ENCODE measurements around the gene LMAN1L.

DNA sequence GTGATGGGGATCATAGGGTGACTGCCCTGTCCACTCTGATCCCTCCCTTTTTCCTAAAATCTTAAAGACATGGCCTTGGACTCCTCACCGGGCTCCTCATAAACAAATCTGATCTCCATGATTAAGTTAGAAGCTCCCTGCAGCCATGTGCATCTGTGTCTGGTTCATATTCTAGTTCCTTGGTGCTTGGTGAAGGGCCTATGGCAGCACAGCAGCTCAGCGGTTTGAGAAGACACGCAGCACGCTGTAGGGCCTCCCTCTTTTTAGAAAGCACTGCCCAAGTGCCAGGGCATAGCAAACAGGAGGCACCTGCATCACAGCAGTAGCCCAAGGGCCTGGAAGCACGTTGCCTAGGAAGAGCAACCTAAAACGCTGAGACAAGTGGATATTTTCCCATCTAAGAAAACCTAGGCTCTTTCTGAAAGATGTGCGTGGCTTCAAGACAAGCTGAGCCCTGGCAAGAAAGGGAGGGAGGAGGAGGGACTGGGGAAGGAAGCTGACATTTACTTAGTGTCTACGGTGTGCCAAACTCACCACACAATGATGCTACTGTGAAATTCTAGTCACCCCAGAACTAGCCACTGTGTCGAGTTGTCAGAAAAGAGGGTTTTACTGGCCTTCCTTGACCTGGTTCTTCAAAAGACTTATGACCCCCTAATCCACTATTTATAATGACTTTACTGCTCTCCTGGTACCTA is 45.2 kb downstream of the LMAN1L start:
- TF ChIP-seq POLR2A (IDR thresholded peaks at IDR 0.05) (no peak), POLR2AphosphoS5 (IDR thresholded peaks at IDR 0.05) (no peak)
- TF ChIP-seq, protein P1, sequence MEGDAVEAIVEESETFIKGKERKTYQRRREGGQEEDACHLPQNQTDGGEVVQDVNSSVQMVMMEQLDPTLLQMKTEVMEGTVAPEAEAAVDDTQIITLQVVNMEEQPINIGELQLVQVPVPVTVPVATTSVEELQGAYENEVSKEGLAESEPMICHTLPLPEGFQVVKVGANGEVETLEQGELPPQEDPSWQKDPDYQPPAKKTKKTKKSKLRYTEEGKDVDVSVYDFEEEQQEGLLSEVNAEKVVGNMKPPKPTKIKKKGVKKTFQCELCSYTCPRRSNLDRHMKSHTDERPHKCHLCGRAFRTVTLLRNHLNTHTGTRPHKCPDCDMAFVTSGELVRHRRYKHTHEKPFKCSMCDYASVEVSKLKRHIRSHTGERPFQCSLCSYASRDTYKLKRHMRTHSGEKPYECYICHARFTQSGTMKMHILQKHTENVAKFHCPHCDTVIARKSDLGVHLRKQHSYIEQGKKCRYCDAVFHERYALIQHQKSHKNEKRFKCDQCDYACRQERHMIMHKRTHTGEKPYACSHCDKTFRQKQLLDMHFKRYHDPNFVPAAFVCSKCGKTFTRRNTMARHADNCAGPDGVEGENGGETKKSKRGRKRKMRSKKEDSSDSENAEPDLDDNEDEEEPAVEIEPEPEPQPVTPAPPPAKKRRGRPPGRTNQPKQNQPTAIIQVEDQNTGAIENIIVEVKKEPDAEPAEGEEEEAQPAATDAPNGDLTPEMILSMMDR (IDR thresholded peaks at IDR 0.05 in 8 of 11, conservative IDR thresholded peaks at IDR 0.05 in 3 of 11), result no peak
